A673 (cell line): Measurements from ENCODE around the gene OR52B6. TPM values are rescaled to one million over a fixed set of nuclear protein-coding genes. Genes with fewer than 3 reads are reported as not detected.

ENCODE experiments used
- BruUV-seq: library from RNA; stranded (reverse); fragments of 400-500 nt; replicated peaks from 2 replicates; lab custom pipeline; 2021; lab: Mats Ljungman, UMichigan
- CTCF ChIA-PET: fragments of 300-600 bp; sonication (Branson Sonifier 250); formaldehyde crosslinking; loops from one replicate; lab custom pipeline; 2022; ENCODE audit warnings: antibody characterized with exemption; lab: Charles Lee
- POLR2A ChIA-PET: fragments of 300-600 bp; sonication (Branson Sonifier 250); formaldehyde crosslinking; loops from one replicate; lab custom pipeline; 2022; ENCODE audit warnings: antibody characterized with exemption; ENCODE audit not compliant: low non-redundant PET; lab: Charles Lee
- DNase-seq: peaks from one replicate; pipeline ENCODE4 v3.0.0-alpha.2; 2015; ENCODE audit warnings: low spot score
- H3K27ac ChIP-seq: fragments of 200-600 bp; sonication (generic); 2 replicates; pipeline ENCODE4 v1.5.1; 2016; ENCODE audit warnings: mixed run types, low read depth, mild to moderate bottlenecking, mixed read lengths, antibody characterized with exemption, low read length; ENCODE audit not compliant: poor library complexity, severe bottlenecking
- H3K27me3 ChIP-seq: fragments of 200-600 bp; sonication (generic); replicated peaks from 2 replicates; pipeline ENCODE4 v1.6.1; 2017; ENCODE audit warnings: mixed run types, low read depth, mild to moderate bottlenecking, mixed read lengths, antibody characterized with exemption, low read length; ENCODE audit not compliant: insufficient read depth, poor library complexity
- H3K36me3 ChIP-seq: fragments of 200-600 bp; sonication (generic); 2 replicates; pipeline ENCODE4 v1.6.1; 2016; ENCODE audit warnings: mixed run types, mild to moderate bottlenecking, mixed read lengths, antibody characterized with exemption, low read length; ENCODE audit not compliant: insufficient read depth, poor library complexity, severe bottlenecking
- H3K4me1 ChIP-seq: fragments of 200-600 bp; sonication (generic); 2 replicates; pipeline ENCODE4 v1.6.1; 2017; ENCODE audit warnings: mixed run types, mild to moderate bottlenecking, mixed read lengths, antibody characterized with exemption, low read length; ENCODE audit not compliant: insufficient read depth, poor library complexity, severe bottlenecking
- H3K4me3 ChIP-seq: fragments of 200-600 bp; sonication (generic); 2 replicates; pipeline ENCODE4 v1.5.1; 2016; ENCODE audit warnings: low read depth, mixed run types, mild to moderate bottlenecking, mixed read lengths, low read length; ENCODE audit not compliant: poor library complexity, severe bottlenecking
- H3K9me3 ChIP-seq: fragments of 200-600 bp; sonication (generic); 2 replicates; pipeline ENCODE4 v1.6.1; 2016; ENCODE audit warnings: mixed run types, low read depth, mild to moderate bottlenecking, mixed read lengths, antibody characterized with exemption, low read length; ENCODE audit not compliant: poor library complexity, severe bottlenecking
- CTCF ChIP-seq: fragments of 300-800, 200-600 bp; sonication (generic); conservative IDR thresholded peaks from 2 replicates; pipeline ENCODE4 v1.5.1; 2017; ENCODE audit warnings: low read depth, mild to moderate bottlenecking, antibody characterized with exemption, low read length, moderate library complexity, mixed read lengths
- EZH2 ChIP-seq: fragments of 200-600 bp; sonication (generic); IDR thresholded peaks from 2 replicates; pipeline ENCODE4 v1.6.1; 2017; ENCODE audit warnings: borderline replicate concordance, low read depth, mild to moderate bottlenecking, mixed read lengths, antibody characterized with exemption, low read length; ENCODE audit not compliant: poor library complexity, severe bottlenecking
- intact Hi-C: fragments of 100-400 bp; cut with micrococcal nuclease; formaldehyde crosslinking; loops from one replicate; pipeline ENCODE4 v1.10.0; 2022; ENCODE audit not compliant: unreplicated experiment
- total RNA-seq: library from RNA; stranded (reverse); gene quantifications from 2 replicates; pipeline ENCODE4 v1.2.3, GENCODE V29; 2021

Gene OR52B6
- total RNA-seq, 1 experiment from 2014 or later, result not detected

GRCh38 chr11:5536482-5536881, 44.2 kb upstream of the OR52B6 start:
- no peaks in the 10 kb centered on the region for H3K27me3 ChIP-seq
- TF ChIP-seq CTCF (no peak), EZH2 (no peak)
- no TSS peak for BruUV-seq
- DNase-seq, result no peak
- no peak overlapping the region for H3K4me3 ChIP-seq
- intact Hi-C loops, result no loop called here
- no peaks in the 10 kb centered on the region for H3K9me3 ChIP-seq
- H3K36me3 ChIP-seq, result no peaks in the 10 kb centered on the region
- H3K27ac ChIP-seq, result no peak overlapping the region
- POLR2A ChIA-PET, result no interaction called here
- H3K4me1 ChIP-seq, result no peaks in the 10 kb centered on the region
- CTCF ChIA-PET, result no interaction called here

DNA sequence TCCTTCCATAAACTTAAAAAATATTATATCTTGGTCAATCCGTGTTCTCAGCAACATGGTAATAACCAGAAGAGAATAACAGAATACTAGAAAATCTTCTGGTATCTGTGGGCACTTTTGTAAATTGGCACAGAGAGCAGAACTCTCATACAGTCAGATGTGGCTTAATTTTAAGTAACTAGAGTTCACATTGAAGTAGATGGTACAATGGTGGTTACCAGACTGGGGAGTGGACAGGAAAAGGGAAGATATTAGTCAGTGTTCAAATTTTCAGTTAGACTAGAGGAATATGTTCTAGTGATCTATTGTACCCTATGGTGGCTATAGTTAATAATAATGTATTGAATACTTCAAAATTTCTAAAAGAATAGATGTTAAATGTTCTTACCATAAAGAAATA, 39.2 kb upstream of the OR52B6 start:
- no peak overlapping the region for H3K27ac ChIP-seq
- no peaks in the 10 kb centered on the region for H3K27me3 ChIP-seq
- H3K4me1 ChIP-seq, result no peaks in the 10 kb centered on the region
- BruUV-seq, result no TSS peak
- DNase-seq, result no peak
- ChIA-PET POLR2A (no interaction called here), CTCF (no interaction called here)
- no peak for TF ChIP-seq EZH2
- TF ChIP-seq CTCF, result no peak
- no peaks in the 10 kb centered on the region for H3K36me3 ChIP-seq
- no peak overlapping the region for H3K4me3 ChIP-seq
- H3K9me3 ChIP-seq, result no peaks in the 10 kb centered on the region
- intact Hi-C loops, result no loop called here

- ChIA-PET POLR2A (no interaction called here), CTCF (no interaction called here)
- H3K27ac ChIP-seq, result no peak overlapping the region
- H3K4me1 ChIP-seq, result no peaks in the 10 kb centered on the region
- H3K9me3 ChIP-seq, result no peaks in the 10 kb centered on the region
- no peaks in the 10 kb centered on the region for H3K27me3 ChIP-seq
- DNase-seq, result no peak
- H3K4me3 ChIP-seq, result no peak overlapping the region
- no peaks in the 10 kb centered on the region for H3K36me3 ChIP-seq
- no peak for TF ChIP-seq CTCF
- TF ChIP-seq EZH2, result no peak
- intact Hi-C loops, result no loop called here
- BruUV-seq, result no TSS peak
Measured at GRCh38 chr11:5546457-5546856, 34.2 kb upstream of the OR52B6 start.
